GM23338 (cell line): ENCODE results near the gene ADCYAP1R1. TPM values are rescaled to one million over a fixed set of nuclear protein-coding genes. Genes with fewer than 3 reads are reported as not detected.

Source experiments
- ATAC-seq: fragments of 200-7000 bp; cut with Tn5 transposase; 3 replicates; pipeline ENCODE4 v1.9.1; 2020
- DNase-seq: peaks from one replicate; pipeline ENCODE4 v3.0.0-alpha.2; 2015; ENCODE audit warnings: low spot score
- H2AFZ ChIP-seq: fragments of 200-600 bp; sonication (generic); 2 replicates; pipeline ENCODE4 v1.8.0; 2016; ENCODE audit warnings: antibody characterized with exemption, mild to moderate bottlenecking, moderate library complexity
- H3F3A ChIP-seq: fragments of 200-600 bp; sonication (generic); replicated peaks from 2 replicates; pipeline ENCODE4 v1.8.0; 2017; ENCODE audit warnings: antibody characterized with exemption, mixed run types, low read depth
- H3K27ac ChIP-seq: fragments of 200-600 bp; sonication (generic); 2 replicates; pipeline ENCODE4 v1.6.1; 2016; ENCODE audit warnings: low read depth
- H3K27me3 ChIP-seq: fragments of 200-600 bp; sonication (generic); 2 replicates; pipeline ENCODE4 v1.8.0; 2016; ENCODE audit warnings: mild to moderate bottlenecking, mixed run types, moderate library complexity; ENCODE audit not compliant: insufficient read depth
- H3K36me3 ChIP-seq: fragments of 200-600 bp; sonication (generic); 2 replicates; pipeline ENCODE4 v1.8.0; 2016; ENCODE audit warnings: mild to moderate bottlenecking; ENCODE audit not compliant: insufficient read depth
- H3K4me1 ChIP-seq: fragments of 200-600 bp; sonication (generic); 2 replicates; pipeline ENCODE4 v1.8.0; 2016; ENCODE audit warnings: mild to moderate bottlenecking, moderate library complexity; ENCODE audit not compliant: insufficient read depth
- H3K4me2 ChIP-seq: fragments of 200-600 bp; sonication (generic); 2 replicates; pipeline ENCODE4 v1.7.1; 2017; ENCODE audit warnings: mixed run types
- H3K4me3 ChIP-seq: fragments of 200-600 bp; sonication (generic); 2 replicates; pipeline ENCODE4 v1.6.1; 2016; ENCODE audit warnings: mixed run types
- H3K79me2 ChIP-seq: fragments of 200-600 bp; sonication (generic); replicated peaks from 2 replicates; pipeline ENCODE4 v1.8.0; 2017; ENCODE audit warnings: mild to moderate bottlenecking; ENCODE audit not compliant: insufficient read depth
- H3K9me2 ChIP-seq: fragments of 200-600 bp; sonication (generic); 2 replicates; pipeline ENCODE4 v1.8.0; 2017; ENCODE audit not compliant: insufficient read depth
- H4K20me1 ChIP-seq: fragments of 200-600 bp; sonication (generic); replicated peaks from 2 replicates; pipeline ENCODE4 v1.8.0; 2017; ENCODE audit warnings: mild to moderate bottlenecking; ENCODE audit not compliant: insufficient read depth
- H3K27ac Mint-ChIP-seq: 2 replicates; pipeline ENCODE4 v1.8.0; 2020; ENCODE audit warnings: inconsistent platforms, mild to moderate bottlenecking, moderate library complexity, mixed read lengths
- H3K27me3 Mint-ChIP-seq: 3 replicates; pipeline ENCODE4 v1.8.0; 2022; ENCODE audit warnings: low read depth, mild to moderate bottlenecking, moderate library complexity, mixed read lengths, inconsistent platforms; ENCODE audit not compliant: insufficient read depth, poor library complexity
- H3K36me3 Mint-ChIP-seq: 3 replicates; pipeline ENCODE4 v1.8.0; 2021; ENCODE audit warnings: low read depth, mild to moderate bottlenecking, inconsistent platforms, moderate library complexity, mixed read lengths
- H3K4me1 Mint-ChIP-seq: 3 replicates; pipeline ENCODE4 v1.8.0; 2020; ENCODE audit warnings: mild to moderate bottlenecking, inconsistent platforms, mixed read lengths
- H3K4me3 Mint-ChIP-seq: 3 replicates; pipeline ENCODE4 v1.8.0; 2021; ENCODE audit warnings: moderate library complexity, mild to moderate bottlenecking, inconsistent platforms, mixed read lengths
- H3K9me3 Mint-ChIP-seq: 3 replicates; pipeline ENCODE4 v1.8.0; 2020; ENCODE audit warnings: moderate library complexity, mild to moderate bottlenecking, inconsistent platforms, mixed read lengths
- EZH2phosphoT487 ChIP-seq: fragments of 200-600 bp; sonication (generic); IDR thresholded peaks from one replicate; pipeline ENCODE4 v1.8.1; 2018; ENCODE audit warnings: antibody characterized with exemption; ENCODE audit not compliant: unreplicated experiment
- STAT1 ChIP-seq: IDR thresholded peaks from one replicate; pipeline ENCODE4 v1.6.1; 2016; ENCODE audit warnings: antibody characterized with exemption; ENCODE audit not compliant: unreplicated experiment
- ZNF331 ChIP-seq: fragments of 250-450 bp; sonication (Bioruptor Pico); IDR thresholded peaks from 2 replicates; pipeline ENCODE4 v1.5.0; 2020; ENCODE audit warnings: low read depth, mild to moderate bottlenecking, moderate library complexity
- ZNF462 ChIP-seq: fragments of 250-450 bp; sonication (Bioruptor Pico); IDR thresholded peaks from 2 replicates; pipeline ENCODE4 v1.5.0; 2020; ENCODE audit warnings: mild to moderate bottlenecking, moderate library complexity
- polyA plus RNA-seq: library from polyadenylated mRNA; unstranded; fragments of >200 nt; fragmentation: Nextera tagmentation; extraction: Ambion mirVana; gene quantifications from 2 replicates; pipeline ENCODE4 v1.2.1, GENCODE V29; 2016
- total RNA-seq: library from RNA; depleted of rRNA; stranded (reverse); fragments of >200 nt; shearing (Covaris generic); gene quantifications from 2 replicates; pipeline ENCODE4 v1.2.3, GENCODE V29; 2014

ADCYAP1R1 gene
- total and polyA plus RNA-seq, 2 experiments from 2014 or later, result 1.8 to 10.6 TPM

- H3K4me1 Mint-ChIP-seq, result no peaks in the 10 kb centered on the region; the same call in 2 of the 3 replicates
- Histone ChIP-seq H3K9me2 (no peaks in the 10 kb centered on the region), H3F3A (no peaks in the 10 kb centered on the region), H3K27ac (no peak overlapping the region), H3K4me2 (no peak overlapping the region), H4K20me1 (no peaks in the 10 kb centered on the region), H3K4me3 (no peak overlapping the region), H3K27me3 (no peaks in the 10 kb centered on the region), H3K4me1 (no peaks in the 10 kb centered on the region), H3K79me2 (no peaks in the 10 kb centered on the region), H3K36me3 (no peaks in the 10 kb centered on the region), H2AFZ (no peak overlapping the region)
- H3K27me3 Mint-ChIP-seq, result peaks cover 2% of the 10 kb centered on the region
- ATAC-seq, result no peak
- H3K36me3 Mint-ChIP-seq, result peaks cover 3% of the 10 kb centered on the region; the same call in 1 of the 3 replicates
- TF ChIP-seq ZNF331 (no peak), STAT1 (no peak), ZNF462 (no peak), EZH2phosphoT487 (no peak)
- no peak overlapping the region for H3K4me3 Mint-ChIP-seq
- H3K9me3 Mint-ChIP-seq, result no peaks in the 10 kb centered on the region
- no peak for DNase-seq
- no peak overlapping the region for H3K27ac Mint-ChIP-seq
These were observed 51.1 kb downstream of the ADCYAP1R1 start for GRCh38 chr7:31102973-31103850.
